DND-41 (cell line): ENCODE results near the gene SERHL2.

Source experiments
- EZH2 ChIP-seq: IDR thresholded peaks from 3 replicates; pipeline ENCODE4 v1.6.1; 2012; ENCODE audit warnings: borderline replicate concordance, low read depth, mild to moderate bottlenecking, moderate library complexity, low read length, inconsistent platforms; ENCODE audit not compliant: severe bottlenecking
- TF ChIP-seq, protein P1 (sequence below): IDR thresholded peaks from 2 replicates; pipeline ENCODE4 v1.5.1; 2012; ENCODE audit warnings: borderline replicate concordance, low read length, moderate library complexity, mild to moderate bottlenecking; ENCODE audit not compliant: poor library complexity, severe bottlenecking; ENCODE audit errors: extremely low read depth

DNA sequence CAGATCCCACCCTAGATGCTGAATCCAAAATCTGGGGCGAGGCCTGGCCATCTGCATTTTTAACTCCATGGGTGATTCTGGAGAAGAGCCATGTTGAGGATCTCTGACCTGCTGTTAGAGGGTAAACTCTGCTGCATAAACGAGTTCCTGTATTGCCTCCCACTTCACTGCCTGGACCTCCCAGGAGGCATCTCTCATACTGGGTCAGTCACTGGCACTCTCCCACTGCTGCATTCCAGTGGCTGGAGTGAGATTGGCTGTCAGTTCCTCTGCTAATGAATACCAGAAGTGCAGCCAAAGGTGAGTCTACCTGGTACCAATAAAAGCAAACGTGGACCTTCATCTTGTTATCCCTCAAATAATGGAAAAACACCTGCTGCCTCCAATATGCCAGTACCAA lies 50.6 kb downstream of the SERHL2 start:
- TF ChIP-seq, protein P1, sequence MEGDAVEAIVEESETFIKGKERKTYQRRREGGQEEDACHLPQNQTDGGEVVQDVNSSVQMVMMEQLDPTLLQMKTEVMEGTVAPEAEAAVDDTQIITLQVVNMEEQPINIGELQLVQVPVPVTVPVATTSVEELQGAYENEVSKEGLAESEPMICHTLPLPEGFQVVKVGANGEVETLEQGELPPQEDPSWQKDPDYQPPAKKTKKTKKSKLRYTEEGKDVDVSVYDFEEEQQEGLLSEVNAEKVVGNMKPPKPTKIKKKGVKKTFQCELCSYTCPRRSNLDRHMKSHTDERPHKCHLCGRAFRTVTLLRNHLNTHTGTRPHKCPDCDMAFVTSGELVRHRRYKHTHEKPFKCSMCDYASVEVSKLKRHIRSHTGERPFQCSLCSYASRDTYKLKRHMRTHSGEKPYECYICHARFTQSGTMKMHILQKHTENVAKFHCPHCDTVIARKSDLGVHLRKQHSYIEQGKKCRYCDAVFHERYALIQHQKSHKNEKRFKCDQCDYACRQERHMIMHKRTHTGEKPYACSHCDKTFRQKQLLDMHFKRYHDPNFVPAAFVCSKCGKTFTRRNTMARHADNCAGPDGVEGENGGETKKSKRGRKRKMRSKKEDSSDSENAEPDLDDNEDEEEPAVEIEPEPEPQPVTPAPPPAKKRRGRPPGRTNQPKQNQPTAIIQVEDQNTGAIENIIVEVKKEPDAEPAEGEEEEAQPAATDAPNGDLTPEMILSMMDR = no peak
- no peak for TF ChIP-seq EZH2
